OCI-LY1 (cell line): ENCODE measurements around the gene BTBD10.

Experiments
- CTCF ChIP-seq: fragments of 200-600 bp; sonication (generic), shearing (Covaris generic); IDR thresholded peaks from 2 replicates; pipeline ENCODE4 v1.5.1; 2017; ENCODE audit warnings: mild to moderate bottlenecking, antibody characterized with exemption, low read length, moderate library complexity, mixed read lengths
- EZH2 ChIP-seq: fragments of 200-600 bp; sonication (generic), shearing (Covaris generic); IDR thresholded peaks from 2 replicates; pipeline ENCODE4 v1.8.0; 2017; ENCODE audit warnings: borderline replicate concordance, mixed run types, mild to moderate bottlenecking, antibody characterized with exemption, low read length, moderate library complexity, mixed read lengths

GRCh38 chr11:13358596-13359270 is 104.3 kb downstream of the BTBD10 start:
- TF ChIP-seq CTCF (no peak), EZH2 (no peak)
